ENCODE results near the gene SGMS2. TPM values are rescaled to one million over a fixed set of nuclear protein-coding genes. Genes with fewer than 3 reads are reported as not detected.

Gene SGMS2
- polyA plus RNA-seq, 2 of the 4 experiments (the other 2 are of a cell fraction): 8.5 to 22.6 TPM

GRCh38 chr4:107897823-107898222 is 73.1 kb downstream of the SGMS2 start:
- no peak for DNase-seq (ENCODE audit: low read depth in 1 of 2, low spot score in 1 of 2)
- Histone ChIP-seq H3K9me3 (no peaks in the 10 kb centered on the region), H3K4me1 (peaks cover 19% of the 10 kb centered on the region), H3K27ac (no peak overlapping the region), H3K4me3 (no peak overlapping the region), H3K4me2 (no peak overlapping the region)
- ATAC-seq: no peak
- ChIA-PET POLR2A (no interaction called here), CTCF (interaction anchor here (1.0 kb wide), 1 partner anchor 15 kb away, joined by 4 read pairs; no protein-coding TSS in a partner anchor)
- TF ChIP-seq MYC (IDR thresholded peaks at IDR 0.05; ENCODE audit: borderline replicate concordance, low read length) (no peak), E2F6 (IDR thresholded peaks at IDR 0.05; ENCODE audit: borderline replicate concordance, low read depth) (no peak), CHD2 (IDR thresholded peaks at IDR 0.05; ENCODE audit: low read length, partially characterized antibody) (no peak), ESRRA (IDR thresholded peaks at IDR 0.05; ENCODE audit: borderline replicate concordance, low read length) (no peak), HOXB13 (CRISPR knock-in tag; IDR thresholded peaks at IDR 0.05; ENCODE audit: low read depth) (no peak), PBX3 (IDR thresholded peaks at IDR 0.05) (no peak), GATA3 (IDR thresholded peaks at IDR 0.05; ENCODE audit: borderline replicate concordance) (no peak)
- no peak for FAIRE-seq

GRCh38 chr4:107900067-107900466 is 75.3 kb downstream of the SGMS2 start:
- DNase-seq (ENCODE audit: low read depth in 1 of 2, low spot score in 1 of 2) (no peak), ATAC-seq (no peak), FAIRE-seq (no peak)
- Histone ChIP-seq H3K9me3 (no peaks in the 10 kb centered on the region), H3K4me2 (no peak overlapping the region), H3K4me3 (no peak overlapping the region), H3K4me1 (peaks cover 19% of the 10 kb centered on the region), H3K27ac (no peak overlapping the region)
- CTCF ChIA-PET: interaction anchor here (1.0 to 3.0 kb wide), 3 partner anchors 11 to 139 kb away, joined by 3 to 13 read pairs (median 7); no protein-coding TSS in a partner anchor
- TF ChIP-seq RCOR1 (IDR thresholded peaks at IDR 0.05; ENCODE audit: low read depth, low read length) (no peak), RFX5 (IDR thresholded peaks at IDR 0.05) (no peak), PBX3 (IDR thresholded peaks at IDR 0.05) (no peak), MAX (IDR thresholded peaks at IDR 0.05) (no peak), TP53 (CRISPR knock-in tag; IDR thresholded peaks at IDR 0.05) (no peak), CTCF (IDR thresholded peaks at IDR 0.05) (no peak), RNF2 (IDR thresholded peaks at IDR 0.05; ENCODE audit: borderline replicate concordance, low read depth) (no peak), JUN (IDR thresholded peaks at IDR 0.05) (no peak), KDM1A (IDR thresholded peaks at IDR 0.05; ENCODE audit: low read depth) (no peak), HOXA7 (CRISPR knock-in tag; IDR thresholded peaks at IDR 0.05) (no peak), ZFP36 (IDR thresholded peaks at IDR 0.05; ENCODE audit: borderline replicate concordance, partially characterized antibody) (no peak), ZC3H11A (IDR thresholded peaks at IDR 0.05) (no peak), EHF (CRISPR knock-in tag; IDR thresholded peaks at IDR 0.05) (no peak), PHF8 (IDR thresholded peaks at IDR 0.05; ENCODE audit: borderline replicate concordance, low read depth) (no peak), E2F6 (IDR thresholded peaks at IDR 0.05; ENCODE audit: borderline replicate concordance, low read depth) (no peak)
- POLR2A ChIA-PET: no interaction called here
- 77% methylated on average over 4 of the region's 4 CpGs for WGBS (ENCODE audit: missing lambda C conversion rate)

All from A549 (cell line).